ENCODE measurements around the gene IGFBP4.

IGFBP4 gene

GRCh38 chr17:40468560-40468959, 25.3 kb downstream of the IGFBP4 start:
- DNase-seq (ENCODE audit: low spot score) = no peak
- TF ChIP-seq CTCF (IDR thresholded peaks at IDR 0.05; ENCODE audit: extremely low read depth, missing control alignments) = no peak

- DNase-seq (ENCODE audit: low spot score) = no peak
- TF ChIP-seq CTCF (IDR thresholded peaks at IDR 0.05; ENCODE audit: extremely low read depth, missing control alignments) = no peak
Measured at GRCh38 chr17:40469805-40470675, 26.8 kb downstream of the IGFBP4 start.

GRCh38 chr17:40470932-40471828, 27.9 kb downstream of the IGFBP4 start:
- no peak for TF ChIP-seq CTCF (IDR thresholded peaks at IDR 0.05; ENCODE audit: extremely low read depth, missing control alignments)
- no peak for DNase-seq (ENCODE audit: low spot score)

GRCh38 chr17:40471846-40472732, 28.8 kb downstream of the IGFBP4 start:
- no peak for DNase-seq (ENCODE audit: low spot score)
- TF ChIP-seq CTCF (IDR thresholded peaks at IDR 0.05; ENCODE audit: extremely low read depth, missing control alignments) = no peak

GRCh38 chr17:40472733-40473452, 29.6 kb downstream of the IGFBP4 start:
- no peak for DNase-seq (ENCODE audit: low spot score)
- no peak for TF ChIP-seq CTCF (IDR thresholded peaks at IDR 0.05; ENCODE audit: extremely low read depth, missing control alignments)

DNA sequence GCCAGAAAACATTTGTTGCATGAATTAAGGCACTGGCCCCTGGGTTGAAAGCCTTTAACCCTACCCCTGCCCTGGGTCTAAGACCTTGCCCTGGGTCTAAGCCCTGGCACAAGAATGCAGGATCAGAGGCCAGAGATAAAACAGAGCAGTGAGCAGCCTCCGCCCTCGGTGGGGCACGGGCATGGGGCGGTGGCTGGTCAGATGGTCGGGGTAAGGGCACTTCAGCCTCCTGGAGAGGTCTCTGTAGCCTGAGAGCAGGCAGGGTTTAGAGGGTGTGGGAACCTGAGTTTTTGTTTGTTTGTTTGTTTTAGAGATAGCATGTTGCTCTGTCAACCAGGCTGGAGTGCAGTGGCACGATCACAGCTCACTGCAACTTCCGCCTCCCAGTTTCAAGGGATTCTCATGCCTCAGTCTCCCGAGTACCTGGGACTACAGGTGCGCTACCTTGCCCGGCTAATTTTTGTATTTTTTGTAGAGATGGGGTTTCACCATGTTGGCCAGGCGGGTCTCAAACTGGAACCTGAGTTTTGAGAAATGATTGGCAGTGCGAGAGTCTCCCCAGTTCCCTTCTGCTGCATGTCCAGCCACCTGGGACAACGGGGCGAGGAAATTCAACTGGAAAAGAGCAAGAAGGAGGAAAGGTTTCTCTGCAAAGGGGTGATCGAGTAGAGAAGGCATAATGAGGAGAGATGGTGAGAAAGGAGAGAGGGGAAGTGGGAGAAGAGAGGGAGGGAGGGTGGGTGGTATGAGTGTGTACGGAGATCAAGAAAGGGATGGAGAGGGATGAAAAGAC, 30.5 kb downstream of the IGFBP4 start:
- no peak for DNase-seq (ENCODE audit: low spot score)
- TF ChIP-seq CTCF (IDR thresholded peaks at IDR 0.05; ENCODE audit: extremely low read depth, missing control alignments) = no peak
